Peyer's patch (tissue), 4 donors: ENCODE measurements around the gene SLC6A18. TPM values are rescaled to one million over a fixed set of nuclear protein-coding genes. Genes with fewer than 3 reads are reported as not detected.

ENCODE experiments used
- DNase-seq, 3 donors: peaks; one replicate each; pipeline ENCODE4 v3.0.0-alpha.2; 2017 to 2019
- H3K27ac ChIP-seq, 4 donors: fragments of 200-600 bp; sonication (generic); one replicate each; pipeline ENCODE4 v1.5.1; 2016 to 2019
- H3K27me3 ChIP-seq, 2 donors: fragments of 200-600 bp; sonication (generic); one replicate each; pipeline ENCODE4 v1.5.1; 2019
- H3K36me3 ChIP-seq, 3 donors: fragments of 200-600 bp; sonication (generic); one replicate each; pipeline ENCODE4 v1.5.1; 2016 to 2019
- H3K4me1 ChIP-seq, 4 donors: fragments of 200-600 bp; sonication (generic); one replicate each; pipeline ENCODE4 v1.5.1; 2016 to 2019
- H3K4me3 ChIP-seq, 4 donors: fragments of 200-600 bp; sonication (generic); 1 replicate in 3 of 4; 2 replicates in 1 of 4; pipeline ENCODE4 v1.5.1; 2016 to 2019; ENCODE audit warnings: mild to moderate bottlenecking in 1 of 4
- H3K9me3 ChIP-seq, 4 donors: fragments of 200-600 bp; sonication (generic); one replicate each; pipeline ENCODE4 v1.5.1; 2016 to 2019; ENCODE audit warnings: mild to moderate bottlenecking in 1 of 4
- POLR2A ChIP-seq, 2 donors: fragments of 450-650 bp; IDR thresholded peaks; one replicate each; pipeline ENCODE4 v1.5.1; 2017; ENCODE audit warnings: antibody characterized with exemption in 2 of 2, mild to moderate bottlenecking in 2 of 2, moderate library complexity in 2 of 2
- total RNA-seq, 4 donors: library from RNA; depleted of rRNA; stranded (reverse); fragments of >200 nt; gene quantifications; one replicate each; pipeline ENCODE4 v1.1.0, GENCODE V29; 2016
- TF ChIP-seq, protein P1 (sequence below), 6 experiments: fragments of 450-650 bp in 4 of 6; fragments of 200-600 bp in 2 of 6; sonication (generic) in 1 of 6; IDR thresholded peaks; one replicate each; pipeline ENCODE4 v1.5.1; 2017 to 2019; ENCODE audit warnings: antibody characterized with exemption in 6 of 6, mild to moderate bottlenecking in 3 of 6, moderate library complexity in 1 of 6

Gene SLC6A18, protein sequence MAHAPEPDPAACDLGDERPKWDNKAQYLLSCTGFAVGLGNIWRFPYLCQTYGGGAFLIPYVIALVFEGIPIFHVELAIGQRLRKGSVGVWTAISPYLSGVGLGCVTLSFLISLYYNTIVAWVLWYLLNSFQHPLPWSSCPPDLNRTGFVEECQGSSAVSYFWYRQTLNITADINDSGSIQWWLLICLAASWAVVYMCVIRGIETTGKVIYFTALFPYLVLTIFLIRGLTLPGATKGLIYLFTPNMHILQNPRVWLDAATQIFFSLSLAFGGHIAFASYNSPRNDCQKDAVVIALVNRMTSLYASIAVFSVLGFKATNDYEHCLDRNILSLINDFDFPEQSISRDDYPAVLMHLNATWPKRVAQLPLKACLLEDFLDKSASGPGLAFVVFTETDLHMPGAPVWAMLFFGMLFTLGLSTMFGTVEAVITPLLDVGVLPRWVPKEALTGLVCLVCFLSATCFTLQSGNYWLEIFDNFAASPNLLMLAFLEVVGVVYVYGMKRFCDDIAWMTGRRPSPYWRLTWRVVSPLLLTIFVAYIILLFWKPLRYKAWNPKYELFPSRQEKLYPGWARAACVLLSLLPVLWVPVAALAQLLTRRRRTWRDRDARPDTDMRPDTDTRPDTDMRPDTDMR
- under 1 TPM in 2 of 4 donors, not detected in 2; 0.53 to 0.95 TPM for total RNA-seq

DNA sequence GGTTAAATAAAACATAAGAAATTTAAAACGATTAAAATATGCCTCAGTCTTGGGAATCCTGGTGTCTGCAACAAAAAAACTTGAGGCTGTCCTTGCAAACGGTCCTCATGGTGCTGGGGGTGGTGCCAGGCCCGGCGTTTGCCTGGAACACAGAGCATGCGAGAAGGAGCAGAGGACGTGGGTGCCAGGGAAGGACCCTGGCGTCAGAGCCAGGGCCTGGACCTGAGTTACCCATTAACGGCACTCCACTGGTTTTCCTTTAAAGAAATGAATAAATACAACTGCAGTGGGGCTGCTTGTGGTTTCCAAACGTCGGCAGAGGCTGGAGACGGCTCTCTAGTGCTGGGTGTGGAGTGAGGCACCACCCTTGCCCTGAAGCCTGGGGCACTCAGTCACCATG lies at the start of gene SLC6A18:
Gene SLC6A18, plus strand, starts transcription at position 301 of the 400 bp plus-strand sequence. Its CDS starts 97 bp downstream, at position 398.
- Histone ChIP-seq H3K9me3 (no peaks in the 10 kb centered on the region), H3K4me3 (no peak within 1 kb of the TSS), H3K36me3 (peaks cover 0 to 4% (median 0%) of the 10 kb centered on the region in 3 donors), H3K27me3 (no peaks in the 10 kb centered on the region), H3K4me1 (no peaks in the 10 kb centered on the region), H3K27ac (no peak within 1 kb of the TSS)
- DNase-seq, result no peak
- TF ChIP-seq POLR2A (IDR thresholded peaks at IDR 0.05), result no peak
- TF ChIP-seq, protein P1, sequence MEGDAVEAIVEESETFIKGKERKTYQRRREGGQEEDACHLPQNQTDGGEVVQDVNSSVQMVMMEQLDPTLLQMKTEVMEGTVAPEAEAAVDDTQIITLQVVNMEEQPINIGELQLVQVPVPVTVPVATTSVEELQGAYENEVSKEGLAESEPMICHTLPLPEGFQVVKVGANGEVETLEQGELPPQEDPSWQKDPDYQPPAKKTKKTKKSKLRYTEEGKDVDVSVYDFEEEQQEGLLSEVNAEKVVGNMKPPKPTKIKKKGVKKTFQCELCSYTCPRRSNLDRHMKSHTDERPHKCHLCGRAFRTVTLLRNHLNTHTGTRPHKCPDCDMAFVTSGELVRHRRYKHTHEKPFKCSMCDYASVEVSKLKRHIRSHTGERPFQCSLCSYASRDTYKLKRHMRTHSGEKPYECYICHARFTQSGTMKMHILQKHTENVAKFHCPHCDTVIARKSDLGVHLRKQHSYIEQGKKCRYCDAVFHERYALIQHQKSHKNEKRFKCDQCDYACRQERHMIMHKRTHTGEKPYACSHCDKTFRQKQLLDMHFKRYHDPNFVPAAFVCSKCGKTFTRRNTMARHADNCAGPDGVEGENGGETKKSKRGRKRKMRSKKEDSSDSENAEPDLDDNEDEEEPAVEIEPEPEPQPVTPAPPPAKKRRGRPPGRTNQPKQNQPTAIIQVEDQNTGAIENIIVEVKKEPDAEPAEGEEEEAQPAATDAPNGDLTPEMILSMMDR (IDR thresholded peaks at IDR 0.05), result no peak

DNA sequence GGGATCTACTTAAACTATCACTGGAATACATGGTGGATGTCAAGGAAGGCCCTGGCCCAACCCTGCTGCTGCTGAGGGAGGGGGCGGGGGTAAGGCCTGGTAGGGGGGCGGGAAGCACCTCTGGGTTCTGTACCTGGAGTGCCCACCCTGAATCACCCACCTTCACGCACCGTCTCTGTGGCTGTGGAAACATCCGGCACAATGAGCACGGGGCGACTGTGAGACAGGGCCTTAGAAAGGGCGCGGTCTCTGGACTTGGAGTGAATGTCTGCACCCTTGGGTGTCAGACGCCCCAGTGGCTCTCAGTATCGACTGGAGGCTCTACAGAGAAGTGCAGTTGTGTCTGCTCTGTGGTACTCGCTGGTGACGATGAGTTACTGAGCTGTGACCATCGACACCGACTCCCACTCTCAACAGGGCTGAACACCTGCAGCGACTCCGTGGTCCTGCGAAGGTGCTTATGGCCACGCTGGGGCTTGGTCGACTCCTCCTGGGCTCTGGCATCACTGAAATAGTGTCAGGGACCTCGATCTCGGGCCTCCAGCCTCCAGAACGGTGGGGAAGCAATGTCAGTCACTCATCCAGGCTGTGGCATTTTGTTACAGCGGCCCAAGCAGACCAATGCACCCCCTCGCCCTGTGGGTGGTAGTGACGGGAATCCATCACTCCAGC lies 49.2 kb upstream of the SLC6A18 start:
- no peaks in the 10 kb centered on the region for H3K36me3 ChIP-seq
- TF ChIP-seq, protein P1 (IDR thresholded peaks at IDR 0.05), result no peak
- TF ChIP-seq POLR2A (IDR thresholded peaks at IDR 0.05), result no peak
- no peaks in the 10 kb centered on the region for H3K27me3 ChIP-seq

DNA sequence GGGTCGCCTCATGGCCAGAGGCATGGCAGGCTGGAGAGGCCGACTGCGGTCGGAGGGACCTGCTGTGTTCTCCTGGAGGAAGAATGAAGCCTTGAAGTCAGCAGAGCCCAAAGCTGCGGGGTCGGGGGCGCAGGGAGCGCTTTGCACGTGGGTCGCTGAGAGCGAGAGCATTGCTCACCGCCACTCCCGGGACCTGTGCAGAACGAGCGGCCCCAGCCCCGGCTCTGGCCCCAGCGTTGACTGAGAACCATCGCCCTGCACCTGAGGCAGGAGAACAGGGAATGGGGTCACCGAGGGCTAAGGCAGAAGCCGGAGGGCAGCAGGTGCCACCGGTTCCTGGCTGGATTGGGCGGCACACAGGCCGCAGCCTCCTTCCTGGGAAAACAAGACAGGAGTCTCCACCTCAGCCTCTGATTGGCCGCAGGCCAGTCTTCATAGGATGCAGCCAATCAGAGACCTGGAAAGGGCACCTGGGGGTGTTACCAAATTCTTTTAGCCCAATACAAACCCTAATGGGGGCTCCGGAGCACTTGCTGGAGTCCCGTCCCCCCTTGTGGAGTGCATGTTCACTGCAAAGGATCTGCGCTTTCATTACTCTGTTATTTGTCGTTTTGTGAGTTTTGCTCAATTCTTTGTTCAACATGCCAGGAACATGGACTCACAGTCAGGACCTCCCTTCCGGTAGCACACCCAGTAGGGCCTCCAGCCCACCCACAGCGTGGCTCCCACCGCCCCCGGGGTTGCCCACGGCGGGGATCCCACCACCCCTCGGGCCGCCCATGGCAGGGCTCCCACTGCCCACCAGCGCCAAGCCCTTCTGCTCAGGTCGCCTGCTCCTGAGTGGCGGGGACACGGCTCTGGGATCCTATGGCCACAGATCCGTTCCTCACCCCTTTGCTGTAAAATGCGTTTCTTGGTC lies 48.4 kb upstream of the SLC6A18 start:
- no peaks in the 10 kb centered on the region for H3K36me3 ChIP-seq
- no peak overlapping the region for H3K27ac ChIP-seq
- no peaks in the 10 kb centered on the region for H3K9me3 ChIP-seq
- no peak overlapping the region for H3K4me3 ChIP-seq
- TF ChIP-seq, protein P1 (IDR thresholded peaks at IDR 0.05), result no peak
- no peak for TF ChIP-seq POLR2A (IDR thresholded peaks at IDR 0.05)
- DNase-seq, result no peak
- H3K27me3 ChIP-seq, result no peaks in the 10 kb centered on the region
- peaks cover 0 to 3% (median 0%) of the 10 kb centered on the region in 4 donors for H3K4me1 ChIP-seq

More for the DNA sequence above, 49.2 kb upstream of the SLC6A18 start:
- Histone ChIP-seq H3K27ac (no peak overlapping the region), H3K4me3 (no peak overlapping the region), H3K9me3 (no peaks in the 10 kb centered on the region), H3K4me1 (peaks cover 0 to under 1% (median 0%) of the 10 kb centered on the region in 4 donors)
- DNase-seq, result peak in 1 of 3 donors; percentile 43

DNA sequence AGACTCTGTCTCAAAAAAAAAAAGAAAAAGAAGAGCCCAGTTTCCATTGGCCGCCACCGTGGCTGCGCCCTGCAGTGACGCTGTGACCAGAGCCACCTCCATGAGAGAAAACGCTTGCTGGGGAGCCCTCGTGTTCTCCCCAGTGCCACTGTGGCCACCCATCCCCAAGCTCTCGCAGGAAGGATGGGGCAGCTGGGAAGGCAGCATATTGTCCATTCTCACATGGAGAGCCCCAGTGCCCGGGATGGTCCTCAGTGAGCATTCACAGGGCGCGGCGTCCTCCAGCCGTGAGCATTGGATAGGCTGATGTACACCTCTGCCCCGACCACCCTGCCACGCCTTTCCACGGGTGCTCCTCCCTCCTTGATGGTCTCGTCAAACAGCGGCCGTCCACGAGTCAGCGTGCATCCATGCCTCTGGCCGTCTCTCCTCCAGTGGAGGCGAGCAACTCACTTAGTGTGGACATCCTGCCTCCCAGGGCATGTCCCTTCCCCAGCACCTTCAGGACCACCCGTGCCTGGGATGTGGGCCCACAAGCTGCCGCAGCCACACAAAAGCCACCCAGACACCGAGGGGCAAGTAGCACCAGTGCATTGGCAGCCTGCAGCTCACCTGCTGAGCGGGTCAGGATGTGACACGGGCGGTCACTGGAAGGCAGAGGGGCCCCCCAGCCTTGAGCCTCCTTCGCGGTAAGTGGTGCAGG lies 47.2 kb upstream of the SLC6A18 start:
- no peaks in the 10 kb centered on the region for H3K9me3 ChIP-seq
- H3K27me3 ChIP-seq, result no peaks in the 10 kb centered on the region
- H3K27ac ChIP-seq, result peak overlapping the region in 1 of 4 donors; percentile 43
- TF ChIP-seq POLR2A (IDR thresholded peaks at IDR 0.05), result no peak
- TF ChIP-seq, protein P1 (IDR thresholded peaks at IDR 0.05), result no peak
- H3K36me3 ChIP-seq, result no peaks in the 10 kb centered on the region
- no peak overlapping the region for H3K4me3 ChIP-seq
- peaks cover 0 to 4% (median 0%) of the 10 kb centered on the region in 4 donors for H3K4me1 ChIP-seq
- peak in 1 of 3 donors; percentile 25 for DNase-seq
